H9 (cell line): ENCODE data around the gene SLC4A11. TPM values are rescaled to one million over a fixed set of nuclear protein-coding genes. Genes with fewer than 3 reads are reported as not detected.
A peak's percentile ranks its signal among the peaks of the same experiment; 100 is the strongest.

ENCODE experiments used
- DNase-seq: peaks from one replicate; pipeline ENCODE4 v3.0.0-alpha.2; 2017
- H2AFZ ChIP-seq: one replicate; pipeline ENCODE4 v1.6.1; 2013; ENCODE audit warnings: mild to moderate bottlenecking, low read length, control low read depth, moderate library complexity
- H2AK5ac ChIP-seq: 2 replicates; pipeline ENCODE4 v1.6.1; 2013; ENCODE audit warnings: low read length, control low read depth, mixed read lengths; ENCODE audit not compliant: insufficient read length
- H2BK120ac ChIP-seq: one replicate; pipeline ENCODE4 v1.6.1; 2013; ENCODE audit warnings: low read depth, mild to moderate bottlenecking, low read length, control low read depth, inconsistent platforms; ENCODE audit not compliant: poor library complexity, severe bottlenecking
- H2BK12ac ChIP-seq: 2 replicates; pipeline ENCODE4 v1.6.1; 2013; ENCODE audit warnings: low read length, control low read depth, mixed read lengths, low read depth; ENCODE audit not compliant: insufficient read length
- H2BK15ac ChIP-seq: 2 replicates; pipeline ENCODE4 v1.6.1; 2013; ENCODE audit warnings: low read depth, low read length, control low read depth
- H2BK20ac ChIP-seq: one replicate; pipeline ENCODE4 v1.6.1; 2013; ENCODE audit warnings: low read depth, mild to moderate bottlenecking, low read length, control low read depth, inconsistent platforms; ENCODE audit not compliant: poor library complexity, severe bottlenecking
- H2BK5ac ChIP-seq: 2 replicates; pipeline ENCODE4 v1.6.1; 2013; ENCODE audit warnings: low read length, control low read depth, mixed read lengths; ENCODE audit not compliant: insufficient read length
- H3K14ac ChIP-seq: 2 replicates; pipeline ENCODE4 v1.6.1; 2013; ENCODE audit warnings: low read length, control low read depth; ENCODE audit not compliant: insufficient read depth
- H3K18ac ChIP-seq: 2 replicates; pipeline ENCODE4 v1.6.1; 2013; ENCODE audit warnings: low read depth, mild to moderate bottlenecking, mixed read lengths, low read length, control low read depth; ENCODE audit not compliant: insufficient read length
- H3K23ac ChIP-seq: 2 replicates; pipeline ENCODE4 v1.6.1; 2013; ENCODE audit warnings: low read length, control low read depth, mixed read lengths, low read depth; ENCODE audit not compliant: insufficient read length
- H3K23me2 ChIP-seq: 2 replicates; pipeline ENCODE4 v1.6.1; 2013; ENCODE audit warnings: low read depth, mild to moderate bottlenecking, mixed read lengths, low read length, control low read depth; ENCODE audit not compliant: insufficient read length, poor library complexity, severe bottlenecking
- H3K27ac ChIP-seq: 2 replicates; pipeline ENCODE4 v1.5.1; 2013; ENCODE audit warnings: low read length, control low read depth, mixed read lengths, low read depth; ENCODE audit not compliant: insufficient read length
- H3K27me3 ChIP-seq: 2 replicates; pipeline ENCODE4 v1.6.1; 2013; ENCODE audit warnings: low read length, control low read depth, inconsistent platforms; ENCODE audit not compliant: insufficient read depth
- H3K4ac ChIP-seq: 2 replicates; pipeline ENCODE4 v1.6.1; 2013; ENCODE audit warnings: low read depth, mild to moderate bottlenecking, control low read depth, inconsistent platforms, low read length, moderate library complexity
- H3K4me1 ChIP-seq: 2 replicates; pipeline ENCODE4 v1.6.1; 2013; ENCODE audit warnings: low read length, control low read depth, inconsistent platforms; ENCODE audit not compliant: insufficient read depth
- H3K4me2 ChIP-seq: 2 replicates; pipeline ENCODE4 v1.6.1; 2013; ENCODE audit warnings: low read length, control low read depth, mixed read lengths; ENCODE audit not compliant: insufficient read length, insufficient read depth
- H3K56ac ChIP-seq: 2 replicates; pipeline ENCODE4 v1.6.1; 2013; ENCODE audit warnings: low read depth, mild to moderate bottlenecking, mixed read lengths, low read length, control low read depth; ENCODE audit not compliant: insufficient read length
- H3K79me1 ChIP-seq: 2 replicates; pipeline ENCODE4 v1.6.1; 2013; ENCODE audit warnings: low read depth, mild to moderate bottlenecking, moderate library complexity, low read length, control low read depth, inconsistent platforms; ENCODE audit not compliant: insufficient read depth, poor library complexity, severe bottlenecking
- H3K79me2 ChIP-seq: 2 replicates; pipeline ENCODE4 v1.6.1; 2013; ENCODE audit warnings: low read length, control low read depth, inconsistent platforms; ENCODE audit not compliant: insufficient read depth
- H3K9ac ChIP-seq: 2 replicates; pipeline ENCODE4 v1.6.1; 2013; ENCODE audit warnings: low read length, control low read depth, mixed read lengths; ENCODE audit not compliant: insufficient read length; ENCODE audit errors: extremely low read depth
- H3K9me3 ChIP-seq: one replicate; pipeline ENCODE4 v1.6.1; 2013; ENCODE audit warnings: low read depth, low read length, inconsistent platforms; ENCODE audit not compliant: control insufficient read depth
- H3T11ph ChIP-seq: one replicate; pipeline ENCODE4 v1.6.1; 2013; ENCODE audit warnings: mild to moderate bottlenecking, low read length, control low read depth, inconsistent platforms
- H4K20me1 ChIP-seq: one replicate; pipeline ENCODE4 v1.6.1; 2013; ENCODE audit not compliant: control insufficient read depth, insufficient read length, insufficient read depth
- H4K5ac ChIP-seq: 2 replicates; pipeline ENCODE4 v1.6.1; 2013; ENCODE audit warnings: low read depth, mild to moderate bottlenecking, mixed read lengths, low read length, control low read depth; ENCODE audit not compliant: insufficient read length
- H4K8ac ChIP-seq: replicated peaks from 2 replicates; pipeline ENCODE4 v1.6.1; 2013; ENCODE audit warnings: low read length, control low read depth, mixed read lengths, low read depth; ENCODE audit not compliant: insufficient read length
- H4K91ac ChIP-seq: 2 replicates; pipeline ENCODE4 v1.6.1; 2013; ENCODE audit warnings: low read depth, mild to moderate bottlenecking, moderate library complexity, mixed read lengths, low read length, control low read depth; ENCODE audit not compliant: insufficient read length
- H3K27ac Mint-ChIP-seq, 3 experiments: 2 replicates in 2 of 3; 3 replicates in 1 of 3; pipeline ENCODE4 v1.8.0; 2020 to 2021; ENCODE audit warnings: mixed read lengths in 3 of 3, mild to moderate bottlenecking in 1 of 3, moderate library complexity in 1 of 3
- H3K27me3 Mint-ChIP-seq: 2 replicates; pipeline ENCODE4 v1.8.0; 2021; ENCODE audit warnings: low read depth, mild to moderate bottlenecking, moderate library complexity, mixed read lengths
- H3K36me3 Mint-ChIP-seq, 3 experiments: 2 replicates in 2 of 3; 3 replicates in 1 of 3; pipeline ENCODE4 v1.8.0; 2020 to 2021; ENCODE audit warnings: low read depth in 3 of 3, mixed read lengths in 3 of 3; ENCODE audit not compliant: insufficient read depth in 1 of 3
- H3K4me1 Mint-ChIP-seq, 2 experiments: 2 replicates each; pipeline ENCODE4 v1.8.0; 2020; ENCODE audit warnings: mixed read lengths in 2 of 2
- H3K4me3 Mint-ChIP-seq, 2 experiments: 2 replicates in 1 of 2; 3 replicates in 1 of 2; pipeline ENCODE4 v1.8.0; 2020 to 2021; ENCODE audit warnings: mild to moderate bottlenecking in 2 of 2, mixed read lengths in 2 of 2, moderate library complexity in 1 of 2
- H3K9me3 Mint-ChIP-seq, 2 experiments: 2 replicates in 1 of 2; 3 replicates in 1 of 2; pipeline ENCODE4 v1.8.0; 2020; ENCODE audit warnings: mild to moderate bottlenecking in 2 of 2, mixed read lengths in 2 of 2, moderate library complexity in 1 of 2
- CTCF ChIP-seq: fragments of 200-600 bp; sonication (generic); conservative IDR thresholded peaks from 3 replicates; pipeline ENCODE4 v1.8.0; 2021; ENCODE audit warnings: antibody characterized with exemption, mild to moderate bottlenecking
- WGBS: extraction: QIAGEN DNeasy Blood & Tissue Kit; methylation state at CpG from one replicate; pipeline ENCODE4 v1.1.7; 2013; ENCODE audit warnings: missing lambda C conversion rate, low lambda C conversion rate, mixed read lengths; ENCODE audit not compliant: insufficient read length; ENCODE audit errors: extremely low coverage; 5-methylcytosine and 5-hydroxymethylcytosine counted together
- total RNA-seq: library from RNA; stranded (reverse); gene quantifications from 2 replicates; pipeline ENCODE4 v1.2.1, GENCODE V29; 2021

SLC4A11 gene
- total RNA-seq, 1 experiment from 2014 or later = 29.4 TPM

- Histone ChIP-seq H3K79me2 (no peaks in the 10 kb centered on the region), H3K79me1 (no peaks in the 10 kb centered on the region), H3K14ac (no peak overlapping the region), H4K20me1 (no peaks in the 10 kb centered on the region), H2AFZ (no peak overlapping the region), H3K4ac (no peak overlapping the region), H3K9me3 (no peaks in the 10 kb centered on the region), H4K91ac (no peak overlapping the region), H2BK5ac (no peak overlapping the region), H3K23me2 (no peaks in the 10 kb centered on the region), H4K5ac (no peak overlapping the region), H3K27me3 (no peaks in the 10 kb centered on the region), H3K56ac (no peak overlapping the region), H3K9ac (no peak overlapping the region), H2BK15ac (no peak overlapping the region), H2BK20ac (no peak overlapping the region), H3K18ac (no peak overlapping the region), H2BK12ac (no peak overlapping the region), H3T11ph (no peak overlapping the region), H2BK120ac (no peak overlapping the region), H3K23ac (no peak overlapping the region), H4K8ac (no peak overlapping the region), H2AK5ac (no peak overlapping the region), H3K27ac (no peak overlapping the region), H3K4me2 (no peak overlapping the region), H3K4me1 (no peaks in the 10 kb centered on the region)
- peak overlapping the region in 1 of 3 experiments; percentile 50; a peak in 1 of 7 replicates for H3K27ac Mint-ChIP-seq
- H3K36me3 Mint-ChIP-seq = peaks cover 0 to 7% (median 5%) of the 10 kb centered on the region in 3 experiments; a peak in 4 of 7 replicates
- H3K27me3 Mint-ChIP-seq = no peaks in the 10 kb centered on the region
- H3K4me3 Mint-ChIP-seq = no peak overlapping the region
- H3K9me3 Mint-ChIP-seq = no peaks in the 10 kb centered on the region
- H3K4me1 Mint-ChIP-seq = peaks cover 0 to 10% of the 10 kb centered on the region in 2 experiments; a peak in 2 of 4 replicates
- TF ChIP-seq CTCF = peak; percentile 71
- no CpG with 5 or more reads among the region's 1 CpG for WGBS
- DNase-seq = peak; percentile 56
Observed at GRCh38 chr20:3276680-3277015, 37.7 kb upstream of the SLC4A11 start.
